Left lung (tissue), 14 donors: ENCODE measurements around the gene G6PC1. TPM values are rescaled to one million over a fixed set of nuclear protein-coding genes. Genes with fewer than 3 reads are reported as not detected.
"Not testable (repeated sequence)": the region's sequence is repeated elsewhere in the genome, so short reads cannot be mapped to it uniquely, and the experiment has no call there.

ENCODE experiments used
- ATAC-seq: fragments of 200-7000 bp; cut with Tn5 transposase; one replicate; pipeline ENCODE4 v1.9.1; 2020; ENCODE audit warnings: moderate library complexity
- DNase-seq, 4 donors: peaks; one replicate each; pipeline ENCODE4 v3.0.0-alpha.2; 2013 to 2020
- H3K27ac ChIP-seq, 2 donors: fragments of 200-600 bp; sonication (generic) in 1 of 2; one replicate each; pipeline versions ENCODE4 v1.5.0 to v1.8.0; 2020 to 2021
- H3K27me3 ChIP-seq, 2 donors: fragments of 200-600 bp; sonication (generic) in 1 of 2; one replicate each; pipeline versions ENCODE4 v1.5.0 to v1.8.0; 2020 to 2021
- H3K36me3 ChIP-seq, 2 donors: fragments of 200-600 bp; sonication (generic) in 1 of 2; one replicate each; pipeline versions ENCODE4 v1.5.0 to v1.8.0; 2020 to 2021
- H3K4me1 ChIP-seq, 2 donors: fragments of 200-600 bp; one replicate each; pipeline ENCODE4 v1.8.0; 2021
- H3K4me3 ChIP-seq, 2 donors: fragments of 200-600 bp; sonication (generic) in 1 of 2; one replicate each; pipeline versions ENCODE4 v1.5.0 to v1.8.0; 2020 to 2021; ENCODE audit warnings: mild to moderate bottlenecking in 1 of 2
- H3K9me3 ChIP-seq, 2 donors: fragments of 200-600 bp; sonication (generic) in 1 of 2; one replicate each; pipeline versions ENCODE4 v1.5.0 to v1.8.0; 2020 to 2021
- CTCF ChIP-seq, 2 donors: fragments of 200-600 bp; sonication (generic) in 1 of 2; IDR thresholded peaks; one replicate each; pipeline versions ENCODE4 v1.5.0 to v1.8.0; 2021; ENCODE audit warnings: antibody characterized with exemption in 2 of 2
- intact Hi-C, 2 donors: fragments of 100-400 bp; cut with DNase I; formaldehyde crosslinking; loops; one replicate each; pipeline versions ENCODE4 v1.11.2 to v1.14.2; 2022
- long read RNA-seq, 12 donors: library from polyadenylated mRNA in 2 of 12; unstranded in 2 of 12; transcript quantifications; one replicate each; pipeline ENCODE4 v2.0.0 and lab custom pipeline, GENCODE V29; 2019 to 2026
- polyA plus RNA-seq, 6 donors: library from polyadenylated mRNA; unstranded; fragments of 120-200 nt; gene quantifications; one replicate each; pipeline ENCODE4 v1.2.1, GENCODE V29; 2013; ENCODE audit not compliant: insufficient read length in 6 of 6
- total RNA-seq, 2 donors: library from RNA; stranded (reverse); fragmentation: NEBNext Ultra II Directional; extraction: Animal tissue kit (Norgen Biotek cat#: 25700); gene quantifications; one replicate each; pipeline ENCODE4 v1.2.1, GENCODE V29; 2021
- donor health status: DM: no; HTN: yes; CAD: no.
- donor health status: DM: no; HTN: no; CAD: no.

Gene G6PC1
- not detected for total RNA-seq
- under 1 TPM in 3 of 6 donors, not detected in 3; 0.06 to 0.17 (median 0.10) TPM for polyA plus RNA-seq
- long read RNA-seq, donor 1 = 0 reads
- long read RNA-seq, donor 2 = 0 reads
- long read RNA-seq, donor 3 = 0 reads
- long read RNA-seq, donor 4 = 0 reads
- long read RNA-seq, donor 5 = 0 reads
- long read RNA-seq, donor 6 = 0 reads
- long read RNA-seq, donor 7 = 0 reads
- long read RNA-seq, donor 8 = 0 reads
- long read RNA-seq, donor 9 = 0 reads
- long read RNA-seq, donor 10 = 0 reads
- long read RNA-seq, donor 11 = 0 reads
- long read RNA-seq, donor 12 = 0 reads

DNA sequence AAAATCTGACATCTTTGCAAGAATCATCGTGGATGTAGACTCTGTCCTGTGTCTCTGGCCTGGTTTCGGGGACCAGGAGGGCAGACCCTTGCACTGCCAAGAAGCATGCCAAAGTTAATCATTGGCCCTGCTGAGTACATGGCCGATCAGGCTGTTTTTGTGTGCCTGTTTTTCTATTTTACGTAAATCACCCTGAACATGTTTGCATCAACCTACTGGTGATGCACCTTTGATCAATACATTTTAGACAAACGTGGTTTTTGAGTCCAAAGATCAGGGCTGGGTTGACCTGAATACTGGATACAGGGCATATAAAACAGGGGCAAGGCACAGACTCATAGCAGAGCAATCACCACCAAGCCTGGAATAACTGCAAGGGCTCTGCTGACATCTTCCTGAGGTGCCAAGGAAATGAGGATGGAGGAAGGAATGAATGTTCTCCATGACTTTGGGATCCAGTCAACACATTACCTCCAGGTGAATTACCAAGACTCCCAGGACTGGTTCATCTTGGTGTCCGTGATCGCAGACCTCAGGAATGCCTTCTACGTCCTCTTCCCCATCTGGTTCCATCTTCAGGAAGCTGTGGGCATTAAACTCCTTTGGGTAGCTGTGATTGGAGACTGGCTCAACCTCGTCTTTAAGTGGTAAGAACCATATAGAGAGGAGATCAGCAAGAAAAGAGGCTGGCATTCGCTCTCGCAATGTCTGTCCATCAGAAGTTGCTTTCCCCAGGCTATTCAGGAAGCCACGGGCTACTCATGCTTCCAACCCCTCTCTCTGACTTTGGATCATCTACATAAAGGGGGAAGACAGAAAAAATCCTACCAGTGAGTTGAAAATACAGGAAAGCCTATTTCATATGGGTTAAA is at the start of gene G6PC1:
G6PC1 (plus strand) TSS at position 340 of the 872 bp plus-strand sequence; CDS start at position 418, 78 bp downstream.
- Histone ChIP-seq H3K4me3 (no peak within 1 kb of the TSS), H3K27me3 (no peaks in the 10 kb centered on the region), H3K36me3 (no peaks in the 10 kb centered on the region), H3K27ac (no peak within 1 kb of the TSS), H3K4me1 (peaks cover 0 to 5% of the 10 kb centered on the region in 2 donors), H3K9me3 (no peaks in the 10 kb centered on the region)
- intact Hi-C loops = no loop called here
- DNase-seq (no peak), ATAC-seq (no peak)
- TF ChIP-seq CTCF (IDR thresholded peaks at IDR 0.05) = no peak

DNA sequence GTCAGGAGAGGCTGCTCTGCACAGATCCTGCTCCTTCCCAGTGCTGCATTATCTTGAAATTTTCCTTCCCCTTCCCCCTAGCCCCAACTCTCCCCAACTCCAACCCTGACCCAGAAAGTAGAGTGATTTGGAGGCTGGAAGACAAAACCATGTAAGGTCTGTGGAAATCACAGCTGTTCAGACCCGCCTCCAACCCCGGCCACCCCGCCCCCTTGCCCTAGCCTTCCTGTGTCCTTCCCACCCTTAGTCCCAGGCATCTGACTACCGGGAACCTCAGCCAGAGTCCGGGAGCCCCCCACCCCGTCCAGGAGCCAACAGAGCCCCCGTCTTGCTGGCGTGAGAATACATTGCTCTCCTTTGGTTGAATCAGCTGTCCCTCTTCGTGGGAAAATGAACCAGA is 49.6 kb upstream of the G6PC1 start, which contains the start of gene AOC3:
AOC3 (plus strand) TSS at position 246 of the 400 bp plus-strand sequence; CDS start at position 391, 145 bp downstream.
- ATAC-seq (peak; percentile 30), DNase-seq (peak in 1 of 4 donors; percentile 78)
- Histone ChIP-seq H3K9me3 (no peaks in the 10 kb centered on the region), H3K4me1 (peaks cover 0 to 36% of the 10 kb centered on the region in 2 donors), H3K36me3 (peaks cover 0 to under 1% of the 10 kb centered on the region in 2 donors), H3K4me3 (peak within 1 kb of the TSS; percentile 9 to 37), H3K27ac (no peak within 1 kb of the TSS), H3K27me3 (no peaks in the 10 kb centered on the region)
- no peak for TF ChIP-seq CTCF (IDR thresholded peaks at IDR 0.05)
- intact Hi-C loops = no loop called here

DNA sequence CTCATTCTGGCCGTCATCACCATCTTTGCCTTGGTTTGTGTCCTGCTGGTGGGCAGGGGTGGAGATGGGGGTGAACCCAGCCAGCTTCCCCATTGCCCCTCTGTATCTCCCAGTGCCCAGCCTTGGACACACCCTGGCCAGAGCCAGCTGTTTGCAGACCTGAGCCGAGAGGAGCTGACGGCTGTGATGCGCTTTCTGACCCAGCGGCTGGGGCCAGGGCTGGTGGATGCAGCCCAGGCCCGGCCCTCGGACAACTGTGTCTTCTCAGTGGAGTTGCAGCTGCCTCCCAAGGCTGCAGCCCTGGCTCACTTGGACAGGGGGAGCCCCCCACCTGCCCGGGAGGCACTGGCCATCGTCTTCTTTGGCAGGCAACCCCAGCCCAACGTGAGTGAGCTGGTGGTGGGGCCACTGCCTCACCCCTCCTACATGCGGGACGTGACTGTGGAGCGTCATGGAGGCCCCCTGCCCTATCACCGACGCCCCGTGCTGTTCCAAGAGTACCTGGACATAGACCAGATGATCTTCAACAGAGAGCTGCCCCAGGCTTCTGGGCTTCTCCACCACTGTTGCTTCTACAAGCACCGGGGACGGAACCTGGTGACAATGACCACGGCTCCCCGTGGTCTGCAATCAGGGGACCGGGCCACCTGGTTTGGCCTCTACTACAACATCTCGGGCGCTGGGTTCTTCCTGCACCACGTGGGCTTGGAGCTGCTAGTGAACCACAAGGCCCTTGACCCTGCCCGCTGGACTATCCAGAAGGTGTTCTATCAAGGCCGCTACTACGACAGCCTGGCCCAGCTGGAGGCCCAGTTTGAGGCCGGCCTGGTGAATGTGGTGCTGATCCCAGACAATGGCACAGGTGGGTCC is 49.0 kb upstream of the G6PC1 start:
- H3K36me3 ChIP-seq, H3K27ac ChIP-seq, H3K27me3 ChIP-seq, DNase-seq, ATAC-seq, H3K9me3 ChIP-seq, intact Hi-C loops: not testable (repeated sequence)
- Histone ChIP-seq H3K4me3 (peak overlapping the region; percentile 9 to 37), H3K4me1 (peaks cover 0 to 30% of the 10 kb centered on the region in 2 donors)

DNA sequence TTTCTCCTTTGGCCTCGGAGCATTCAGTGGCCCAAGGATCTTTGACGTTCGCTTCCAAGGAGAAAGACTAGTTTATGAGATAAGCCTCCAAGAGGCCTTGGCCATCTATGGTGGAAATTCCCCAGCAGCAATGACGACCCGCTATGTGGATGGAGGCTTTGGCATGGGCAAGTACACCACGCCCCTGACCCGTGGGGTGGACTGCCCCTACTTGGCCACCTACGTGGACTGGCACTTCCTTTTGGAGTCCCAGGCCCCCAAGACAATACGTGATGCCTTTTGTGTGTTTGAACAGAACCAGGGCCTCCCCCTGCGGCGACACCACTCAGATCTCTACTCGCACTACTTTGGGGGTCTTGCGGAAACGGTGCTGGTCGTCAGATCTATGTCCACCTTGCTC is 48.2 kb upstream of the G6PC1 start:
- Histone ChIP-seq H3K27me3 (no peaks in the 10 kb centered on the region), H3K4me3 (peak overlapping the region; percentile 7 to 37), H3K9me3 (no peaks in the 10 kb centered on the region), H3K36me3 (no peaks in the 10 kb centered on the region), H3K27ac (peak overlapping the region in 1 of 2 donors; percentile 55), H3K4me1 (peaks cover 0 to 22% of the 10 kb centered on the region in 2 donors)
- intact Hi-C loops = no loop called here
- no peak for DNase-seq
- ATAC-seq = no peak
- no peak for TF ChIP-seq CTCF (IDR thresholded peaks at IDR 0.05)

GRCh38 chr17:42853004-42853403 is 47.6 kb upstream of the G6PC1 start:
- peaks cover 0 to 17% of the 10 kb centered on the region in 2 donors for H3K4me1 ChIP-seq
- H3K27me3 ChIP-seq = no peaks in the 10 kb centered on the region
- DNase-seq (peak in 1 of 4 donors; percentile 63), ATAC-seq (no peak)
- no peaks in the 10 kb centered on the region for H3K36me3 ChIP-seq
- no peaks in the 10 kb centered on the region for H3K9me3 ChIP-seq
- peak overlapping the region; percentile 29 to 55 for H3K27ac ChIP-seq
- no peak for TF ChIP-seq CTCF (IDR thresholded peaks at IDR 0.05)
- intact Hi-C loops = no loop called here
- peak overlapping the region; percentile 7 to 37 for H3K4me3 ChIP-seq
